Activated CD4-positive, alpha-beta T cell treated with anti-CD3 and anti-CD28 coated beads, Interleukin-10, Interleukin-2, amounts not matched to agents 100 ng/mL and 50 ng/mL, durations not matched to agents 16 hours and 8 hours (primary cell): ENCODE results near the gene PRPF6.

ENCODE experiments used
- DNase-seq: peaks from one replicate; pipeline ENCODE4 v3.0.0-alpha.2; 2020

PRPF6 gene

DNA sequence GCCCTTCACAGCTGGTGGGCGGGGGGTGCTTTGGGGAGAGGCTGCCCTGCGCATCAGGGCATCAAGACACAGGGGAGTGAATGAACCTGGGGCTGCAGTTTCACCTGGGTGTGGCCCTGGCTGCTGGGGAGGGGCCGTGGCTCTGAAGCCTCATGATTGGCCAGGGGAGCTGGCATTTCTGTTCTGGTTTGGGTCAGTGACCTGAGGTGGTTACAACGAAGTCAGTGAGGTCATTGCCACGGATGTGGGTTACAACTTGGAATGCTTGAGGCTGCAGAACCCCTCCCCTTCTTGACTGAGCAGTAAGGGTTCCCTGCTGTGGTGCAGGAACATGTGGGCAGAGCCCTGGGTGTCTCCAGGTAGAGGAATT is 85.0 kb downstream of the PRPF6 start:
- DNase-seq, result peak; percentile 90

DNA sequence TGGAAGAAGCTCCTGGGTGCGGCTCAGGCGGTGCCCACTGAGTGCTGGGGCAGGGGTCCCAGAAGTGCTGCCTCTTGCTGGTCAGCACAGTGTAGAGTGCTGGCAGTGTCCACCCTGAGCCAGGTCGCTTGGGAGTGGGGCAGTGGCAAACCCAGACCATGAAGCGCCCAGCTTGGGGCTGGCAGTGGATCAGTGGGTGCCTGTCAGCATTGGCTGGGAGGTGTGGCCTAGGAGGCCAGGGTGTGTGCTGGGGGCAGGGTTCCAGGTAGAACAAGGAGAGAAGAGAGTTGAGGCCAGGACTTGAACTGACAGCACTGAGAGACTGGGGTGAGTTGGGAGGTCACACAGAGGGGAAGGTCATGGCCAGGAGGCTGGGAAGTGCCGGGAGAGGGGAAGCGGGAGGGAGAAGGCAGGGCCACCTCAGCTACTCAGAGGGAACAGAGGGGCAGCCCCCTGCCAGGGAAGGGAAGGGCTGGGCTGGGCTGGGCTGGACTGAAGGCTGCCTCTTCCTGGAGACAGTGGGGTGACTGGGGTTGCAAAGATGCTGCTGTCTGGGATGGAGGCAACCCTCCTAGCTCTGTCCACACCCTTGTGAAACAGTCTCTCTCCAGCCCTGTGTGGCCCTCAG is 86.2 kb downstream of the PRPF6 start:
- no peak for DNase-seq

DNA sequence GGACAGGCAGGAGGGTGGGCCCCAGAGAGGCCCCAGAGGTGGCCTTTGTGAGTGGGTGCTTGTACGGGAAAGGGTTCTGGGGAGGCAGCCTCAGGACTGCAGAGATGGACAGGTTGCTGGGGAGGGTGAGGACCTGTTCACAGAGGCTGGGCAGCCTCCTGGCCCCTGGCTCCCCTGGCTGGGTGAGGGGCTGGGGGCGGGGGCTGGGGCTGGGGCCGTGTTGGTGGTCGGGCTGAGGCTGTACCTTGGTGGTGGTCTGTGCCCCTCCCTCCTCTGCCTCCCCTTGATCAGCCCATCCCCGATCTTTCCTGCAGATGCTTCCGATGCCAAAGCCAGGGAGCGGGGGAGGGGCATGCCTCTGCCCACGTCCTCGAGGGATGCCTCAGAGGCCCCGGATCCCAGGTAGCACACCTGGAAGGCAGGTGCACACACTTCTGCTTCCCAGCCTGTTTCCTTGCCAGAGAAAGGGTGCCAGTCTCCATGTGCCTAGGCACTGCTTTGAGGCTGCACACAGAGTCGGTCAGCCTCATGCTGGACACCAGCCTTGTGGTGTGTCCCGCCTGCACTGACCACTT is 86.9 kb downstream of the PRPF6 start:
- no peak for DNase-seq

DNA sequence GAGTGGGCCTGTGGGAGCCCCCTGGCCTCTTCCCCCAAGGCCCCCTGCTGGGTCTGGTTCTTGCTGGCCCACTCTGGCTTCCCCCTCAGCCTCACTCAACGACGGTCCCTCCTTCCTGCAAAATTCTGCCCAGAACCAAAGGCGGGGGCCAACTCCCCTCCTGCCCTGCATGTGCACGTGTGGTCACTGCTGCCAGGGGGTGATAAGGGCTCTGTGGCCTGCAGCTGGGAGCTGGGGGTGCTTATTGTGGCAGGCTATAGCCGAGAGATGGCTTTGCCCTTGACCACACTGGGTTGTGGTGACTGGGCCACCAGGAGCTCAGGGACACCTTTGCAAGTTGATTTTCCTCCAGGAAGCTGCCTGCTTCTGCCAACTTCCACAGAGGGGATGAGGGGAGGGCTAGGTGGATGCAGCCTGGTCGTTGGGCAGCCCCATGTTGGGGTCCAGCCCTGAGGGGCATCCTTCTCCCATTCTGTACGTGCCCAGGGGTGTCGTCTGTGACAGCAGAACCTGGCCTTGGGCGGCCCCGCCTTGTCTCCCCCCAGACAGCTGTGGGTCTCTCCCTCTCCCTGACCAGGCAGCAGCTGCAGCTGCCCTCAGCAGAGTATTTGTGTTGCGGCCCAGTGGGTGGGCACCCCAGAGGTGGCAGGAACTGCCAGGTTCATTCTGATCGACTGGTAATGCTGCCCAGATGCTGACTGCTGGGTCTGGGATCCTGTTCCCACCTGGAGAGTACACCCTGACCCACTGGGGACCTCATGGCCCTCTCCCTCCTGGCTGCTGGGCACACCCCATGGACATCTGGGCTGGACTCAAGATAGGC is 87.7 kb downstream of the PRPF6 start:
- DNase-seq, result no peak

DNA sequence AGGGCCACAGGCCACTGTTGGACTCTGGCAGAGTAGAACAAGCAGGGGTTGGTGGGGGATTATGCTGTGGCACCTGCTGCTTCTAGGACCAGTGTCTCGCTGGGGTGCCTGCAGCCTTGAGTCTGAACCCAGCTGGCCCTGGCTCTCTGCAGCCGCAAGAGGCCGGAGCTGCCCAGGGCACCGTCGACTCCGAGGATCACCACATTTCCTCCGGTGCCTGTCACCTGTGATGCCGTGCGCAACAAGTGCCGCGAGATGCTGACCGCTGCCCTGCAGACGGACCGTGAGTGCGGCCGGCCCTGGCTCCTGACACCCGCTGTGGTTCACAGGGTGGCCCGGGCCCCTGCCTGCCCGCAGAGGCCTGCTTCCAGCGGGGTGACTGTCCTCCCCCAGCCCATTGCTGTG is 88.3 kb downstream of the PRPF6 start:
- no peak for DNase-seq

DNA sequence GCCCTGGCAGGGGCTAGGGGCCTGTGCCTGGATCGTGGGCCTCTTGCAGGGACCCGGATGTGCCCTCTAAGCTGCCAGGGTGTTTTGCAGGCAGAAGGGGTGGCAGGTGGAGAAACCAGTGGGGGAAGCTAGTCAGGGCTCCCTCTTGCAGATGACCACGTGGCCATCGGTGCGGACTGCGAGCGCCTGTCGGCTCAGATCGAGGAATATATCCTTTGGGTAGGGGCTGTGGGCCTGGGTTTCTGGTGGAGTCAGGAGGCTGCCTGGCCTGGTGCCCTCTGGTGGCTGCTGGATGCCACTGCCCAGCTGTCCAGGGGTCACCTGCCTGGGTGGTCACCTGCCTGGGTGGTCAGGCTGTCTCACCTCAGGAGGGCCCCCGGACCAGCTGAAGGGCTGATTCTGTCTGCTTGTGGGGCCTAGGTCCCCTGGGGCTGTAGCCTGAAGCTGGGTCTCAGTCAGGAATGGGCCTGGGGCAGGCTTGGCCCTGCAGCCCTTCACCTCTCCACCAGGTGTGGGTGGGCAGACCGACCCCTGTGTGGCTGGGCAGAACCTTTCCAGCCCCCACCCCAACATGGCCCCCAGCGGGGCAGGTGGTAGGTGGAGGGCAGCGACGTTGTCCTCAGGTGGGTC is 88.8 kb downstream of the PRPF6 start:
- DNase-seq, result no peak

DNA sequence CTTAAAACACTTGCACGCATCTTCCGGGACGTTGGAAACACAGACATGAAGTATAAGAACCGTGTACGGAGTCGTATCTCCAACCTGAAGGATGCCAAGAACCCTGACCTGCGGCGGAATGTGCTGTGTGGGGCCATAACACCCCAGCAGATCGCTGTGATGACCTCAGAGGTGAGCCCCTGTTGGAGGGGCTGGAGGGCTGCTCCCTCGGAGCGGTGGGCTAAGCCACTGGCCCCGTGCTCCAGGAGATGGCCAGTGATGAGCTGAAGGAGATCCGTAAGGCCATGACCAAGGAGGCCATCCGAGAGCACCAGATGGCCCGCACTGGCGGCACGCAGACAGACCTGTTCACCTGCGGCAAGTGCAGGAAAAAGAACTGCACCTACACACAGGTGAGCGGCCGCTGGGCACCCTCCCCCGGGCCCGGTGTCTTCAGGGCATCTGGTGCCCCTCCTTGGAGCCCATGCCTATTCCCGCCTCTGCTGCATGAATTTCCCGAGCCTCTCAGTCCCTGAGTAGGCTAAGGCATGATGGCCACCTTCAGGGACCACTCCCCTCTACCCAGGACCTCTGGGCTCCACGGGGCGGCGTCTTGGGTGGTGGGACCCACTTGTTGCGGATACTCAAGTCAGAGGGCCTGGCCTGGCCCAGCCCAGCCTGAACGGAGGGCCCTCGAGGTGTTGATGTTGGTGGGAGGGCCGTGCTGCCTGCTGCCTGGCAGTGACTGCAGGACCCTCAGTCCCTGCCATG is 89.5 kb downstream of the PRPF6 start:
- DNase-seq, result no peak

DNA sequence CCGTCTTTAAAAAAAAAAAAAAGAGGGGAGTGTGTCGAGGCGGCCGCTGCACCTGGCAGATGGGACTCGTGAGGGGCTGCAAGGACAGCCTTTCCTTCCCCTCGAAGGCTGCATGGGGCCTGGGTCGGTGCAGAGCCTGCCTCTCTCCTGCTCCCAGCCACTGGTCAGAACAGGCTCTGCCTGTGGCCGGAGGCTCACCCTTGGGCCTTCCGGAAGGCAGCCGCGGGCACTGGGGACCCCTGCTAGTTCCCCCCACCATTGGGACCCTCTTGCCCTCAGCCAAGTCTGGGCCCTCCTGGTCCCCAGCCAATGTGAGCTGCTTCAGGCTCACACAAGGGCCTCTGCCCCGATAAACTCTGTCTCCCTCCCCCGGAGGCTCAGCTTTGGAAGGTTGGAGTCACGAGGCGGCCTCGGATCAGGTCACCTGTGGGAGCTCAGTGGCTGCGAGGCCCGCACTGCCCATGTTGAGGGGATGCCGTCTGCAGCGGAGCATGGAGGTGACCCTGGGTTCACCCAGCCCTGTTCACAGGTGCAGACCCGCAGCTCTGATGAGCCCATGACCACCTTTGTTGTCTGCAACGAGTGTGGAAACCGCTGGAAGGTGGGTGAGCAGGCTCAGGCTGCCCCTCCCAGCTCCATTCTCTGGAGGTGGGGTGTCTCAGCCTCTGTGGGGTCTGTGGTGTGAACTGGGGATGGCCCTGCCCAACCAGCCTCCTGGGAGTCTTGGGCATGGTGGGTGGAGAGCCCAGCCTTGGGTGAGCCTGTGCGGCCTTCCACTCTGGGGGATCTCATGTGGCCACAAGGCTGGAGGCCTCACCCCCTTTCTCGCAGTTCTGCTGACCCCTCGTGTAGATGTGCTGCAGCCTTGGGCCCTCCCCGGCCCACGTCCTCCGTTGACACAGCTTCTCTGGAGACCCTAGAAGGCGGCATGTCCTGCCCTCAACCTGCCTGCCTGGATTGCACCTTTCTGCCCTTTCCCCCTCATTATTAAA is 90.7 kb downstream of the PRPF6 start:
- no peak for DNase-seq

DNA sequence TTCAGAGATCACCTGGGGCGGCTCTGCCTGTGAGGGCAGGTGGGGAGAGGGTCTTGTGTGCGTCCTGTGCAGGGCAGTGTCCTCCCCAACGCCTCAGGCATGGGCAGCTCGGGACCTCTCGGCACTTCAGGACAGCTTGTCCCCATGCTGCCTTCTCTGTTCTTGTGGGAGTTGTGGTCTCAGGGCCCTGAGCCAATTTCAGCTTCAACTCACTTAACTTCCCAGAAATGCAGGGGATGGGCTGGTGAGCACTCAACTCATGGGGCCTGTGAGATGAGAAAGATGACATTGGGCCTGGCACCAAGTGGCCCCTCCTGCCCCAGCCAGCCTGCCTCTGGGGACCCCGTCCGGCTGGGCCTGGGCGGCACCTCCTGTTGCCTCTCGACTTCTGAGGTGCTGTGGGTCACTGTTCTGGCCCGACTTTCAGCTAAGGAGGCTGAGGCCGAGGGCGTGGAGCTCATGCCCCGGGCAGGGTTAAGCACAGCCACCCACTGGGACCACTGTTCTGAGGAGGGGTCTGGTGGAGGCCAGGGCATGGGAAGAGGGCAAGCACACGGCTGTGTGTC is 91.6 kb downstream of the PRPF6 start:
- DNase-seq, result no peak

DNA sequence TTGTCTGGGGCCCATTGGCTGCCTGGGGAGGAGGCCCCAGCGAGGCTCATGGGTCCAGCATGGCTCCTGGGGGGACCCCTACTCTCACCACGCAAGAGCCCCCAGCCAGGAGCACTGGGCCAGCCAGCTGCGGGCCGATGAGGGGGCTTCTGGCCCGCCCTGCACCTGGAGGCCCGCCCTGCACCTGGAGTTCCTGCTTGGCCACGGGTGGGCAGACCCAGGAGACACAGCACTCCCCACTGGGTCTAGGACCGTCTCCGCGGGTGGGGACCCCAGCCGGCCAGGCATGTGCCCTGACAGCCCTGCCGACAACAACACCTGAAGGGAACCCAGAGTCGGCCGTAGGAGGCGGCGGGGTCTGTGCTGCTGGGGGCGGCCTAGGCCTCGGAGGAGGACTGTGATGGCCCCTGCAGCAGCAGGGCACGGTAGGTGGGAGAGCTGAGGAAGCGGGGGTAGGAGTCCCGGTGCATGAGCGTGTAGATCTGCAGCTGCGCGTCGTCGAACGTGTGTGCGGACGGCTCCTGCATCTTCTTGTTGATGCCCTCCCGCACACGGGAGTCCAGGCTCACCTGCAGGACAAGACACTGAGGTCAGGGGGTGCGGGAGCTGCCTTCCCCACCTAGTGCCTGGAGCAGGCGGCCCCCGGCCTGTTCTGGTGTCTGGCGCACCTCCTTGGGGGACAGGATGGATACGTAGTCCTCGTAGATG is 92.7 kb downstream of the PRPF6 start:
- no peak for DNase-seq

DNA sequence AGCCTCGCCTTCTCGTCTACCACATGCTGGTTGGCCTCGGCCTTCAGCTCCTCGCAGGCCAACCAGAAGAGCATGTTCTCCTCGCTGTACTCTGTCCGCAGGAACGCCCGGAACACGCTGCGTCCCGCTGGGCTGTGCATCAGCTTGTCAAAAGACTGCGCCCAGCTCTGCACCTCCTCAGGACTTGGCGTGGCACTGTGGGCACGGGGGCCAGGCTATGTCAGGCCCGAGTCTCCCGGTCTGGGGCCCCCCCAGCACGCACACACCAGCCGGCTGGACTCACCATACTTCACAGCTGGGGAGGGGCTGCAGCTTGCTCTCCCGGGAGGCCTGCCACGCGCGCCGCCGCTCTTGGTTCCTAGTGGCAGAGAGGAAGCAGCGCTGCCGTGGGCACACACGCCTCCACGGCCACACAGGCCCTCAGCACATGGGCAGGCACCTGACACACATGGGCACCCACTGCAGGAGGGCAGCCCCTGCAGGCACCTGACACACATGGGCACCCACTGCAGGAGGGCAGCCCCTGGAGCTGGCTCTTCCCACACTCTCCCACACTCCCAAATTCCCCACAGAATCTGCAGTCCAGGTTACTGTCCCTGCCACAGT is 93.4 kb downstream of the PRPF6 start:
- DNase-seq, result no peak

DNA sequence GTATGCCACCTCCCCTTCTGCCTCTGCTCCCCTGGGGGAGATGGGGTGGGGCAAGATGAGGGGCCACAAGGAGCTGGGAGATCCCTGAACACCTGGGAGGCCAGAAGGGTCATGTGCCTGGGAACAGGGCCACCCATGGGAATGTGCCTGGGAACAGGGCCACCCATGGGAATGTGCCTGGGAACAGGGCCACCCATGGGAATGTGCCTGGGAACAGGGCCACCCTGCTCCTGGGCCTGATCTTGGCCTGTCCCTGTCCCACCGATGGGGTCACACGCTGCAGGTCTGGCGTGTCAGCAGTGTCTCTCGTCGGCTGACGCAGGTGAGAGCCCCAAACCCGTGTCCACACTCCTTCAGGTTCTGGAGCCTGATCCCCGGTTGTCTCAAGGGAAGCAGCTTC is 94.0 kb downstream of the PRPF6 start:
- DNase-seq, result no peak

DNA sequence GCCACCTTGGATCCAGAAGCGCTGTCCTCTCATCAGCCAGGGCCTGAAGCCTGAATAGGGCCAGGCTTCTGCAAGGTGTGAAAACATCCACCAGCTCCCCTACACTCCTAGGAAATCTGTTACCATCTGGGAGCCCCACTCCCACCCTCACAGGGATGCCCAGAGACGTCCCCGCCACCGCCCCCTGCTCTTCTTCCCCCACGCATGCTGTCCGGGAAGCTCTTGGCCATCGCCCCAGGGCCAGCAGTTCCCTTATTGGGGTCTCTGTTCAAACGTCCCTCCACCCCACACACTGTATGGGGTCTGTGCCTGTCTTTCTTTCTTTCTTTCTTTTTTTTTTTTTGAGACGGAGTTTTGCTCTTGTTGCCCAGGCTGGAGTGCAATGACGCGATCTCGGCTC is 94.6 kb downstream of the PRPF6 start:
- DNase-seq, result no peak

DNA sequence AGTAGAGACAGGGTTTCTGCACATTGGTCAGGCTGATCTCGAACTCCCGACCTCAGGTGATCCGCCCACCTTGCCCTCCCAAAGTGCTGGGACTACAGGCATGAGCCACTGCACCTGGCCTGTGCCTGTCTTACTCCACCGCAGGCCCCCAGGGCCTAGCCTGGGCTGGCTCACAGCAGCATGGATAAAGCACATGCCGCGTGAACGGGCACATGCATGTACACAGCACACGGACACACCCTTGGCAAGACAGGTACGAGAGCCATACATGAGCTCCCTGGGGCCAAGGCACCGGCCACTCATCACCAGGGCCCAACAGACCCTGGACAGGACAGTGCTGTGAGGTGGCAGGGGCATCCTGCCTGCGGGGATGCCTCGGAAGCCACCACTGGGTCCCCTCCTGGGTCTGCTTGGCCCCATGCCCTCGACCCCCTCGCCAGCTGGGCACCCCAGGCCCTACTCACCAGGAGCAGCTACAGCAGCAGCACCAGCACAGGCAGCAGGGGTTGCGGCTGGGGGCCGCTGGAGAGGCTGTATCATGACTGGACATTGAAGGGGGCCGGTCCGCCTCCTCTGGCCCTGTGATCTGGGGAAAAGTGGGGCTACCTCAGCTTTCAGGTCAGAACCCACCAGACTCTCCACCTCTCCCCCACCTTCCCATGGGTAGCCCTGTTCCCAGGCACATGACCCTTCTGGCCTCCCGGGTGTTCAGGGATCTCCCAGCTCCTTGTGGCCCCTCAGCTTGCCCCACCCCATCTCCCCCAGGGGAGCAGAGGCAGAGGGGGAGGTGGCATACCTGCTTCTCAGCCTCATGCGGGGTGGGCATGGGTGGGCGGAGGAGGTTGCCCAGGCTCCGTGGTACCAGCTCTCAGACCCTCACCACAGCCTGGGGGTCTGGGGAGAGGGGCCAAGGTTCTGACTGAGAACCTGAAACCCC is 95.4 kb downstream of the PRPF6 start:
- DNase-seq, result no peak

DNA sequence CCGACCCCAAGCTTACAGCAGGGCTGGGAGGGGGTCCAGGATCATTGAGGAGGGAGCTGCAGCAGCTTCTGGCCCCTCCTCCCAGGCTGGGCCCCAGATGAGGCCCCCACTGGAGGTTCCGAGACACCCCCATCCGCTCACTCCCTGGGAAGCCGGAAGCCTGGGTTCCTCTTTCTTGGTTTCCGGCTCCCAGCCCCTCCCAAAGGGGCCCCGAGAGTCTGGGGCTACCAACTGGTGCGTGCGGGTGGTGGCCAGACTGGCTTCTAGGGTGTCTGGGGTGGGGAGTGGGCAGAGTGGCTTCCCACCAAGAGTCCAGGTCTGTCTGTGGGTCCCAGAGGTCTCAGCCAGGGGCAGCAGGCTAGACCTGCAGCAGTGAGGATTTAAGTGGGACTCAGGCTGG is 96.2 kb downstream of the PRPF6 start:
- peak; percentile 77 for DNase-seq

DNA sequence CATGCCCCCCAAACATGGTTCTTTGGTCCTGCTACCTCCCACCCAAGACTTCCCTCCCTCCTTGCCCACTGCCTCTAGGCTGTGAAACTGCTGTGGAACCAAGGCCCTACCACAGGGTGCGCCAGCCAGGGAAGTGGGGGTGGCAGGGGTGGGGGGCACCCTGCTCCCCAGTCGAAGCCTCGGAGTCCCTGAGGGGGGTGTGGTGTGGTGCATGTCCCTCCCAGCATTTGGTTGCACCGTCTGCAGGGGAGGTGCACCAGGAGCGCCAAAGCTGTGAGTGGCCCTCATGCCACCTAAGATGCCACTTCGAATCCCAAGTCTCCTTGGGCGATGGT is 96.6 kb downstream of the PRPF6 start:
- no peak for DNase-seq

DNA sequence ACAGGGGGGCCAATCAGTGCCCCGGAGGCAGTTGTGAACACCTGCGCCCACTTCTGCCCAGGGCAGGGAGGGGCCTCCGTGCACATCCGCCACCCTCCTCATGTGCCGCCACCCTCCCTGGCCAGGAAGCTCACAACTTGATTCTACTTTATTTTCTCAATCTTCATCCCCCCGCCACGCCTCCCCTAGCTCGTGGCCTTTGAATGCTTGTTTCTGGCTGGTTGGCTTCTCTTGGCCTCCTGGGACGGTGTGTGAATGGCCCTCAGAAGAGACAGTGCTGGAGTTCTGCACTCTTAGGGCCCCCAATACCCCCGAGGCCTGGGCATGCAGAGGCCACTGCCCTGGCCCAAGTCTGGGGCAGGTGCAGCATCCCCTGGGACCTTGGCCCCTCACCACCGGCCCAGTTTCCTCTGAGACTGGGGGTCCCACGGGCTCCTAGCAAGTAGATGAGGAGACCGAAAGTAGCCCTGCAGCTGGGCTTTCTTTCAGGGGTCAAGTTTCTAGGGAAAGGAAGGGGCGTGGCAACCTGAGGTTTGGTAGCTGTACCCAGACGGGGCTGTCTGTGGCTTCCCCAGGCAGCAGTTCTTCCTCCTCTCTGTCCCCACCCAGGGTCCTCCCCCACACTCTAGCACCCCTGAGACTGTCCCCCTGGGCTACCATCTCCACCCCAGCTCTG is 97.1 kb downstream of the PRPF6 start:
- DNase-seq, result peak; percentile 78

DNA sequence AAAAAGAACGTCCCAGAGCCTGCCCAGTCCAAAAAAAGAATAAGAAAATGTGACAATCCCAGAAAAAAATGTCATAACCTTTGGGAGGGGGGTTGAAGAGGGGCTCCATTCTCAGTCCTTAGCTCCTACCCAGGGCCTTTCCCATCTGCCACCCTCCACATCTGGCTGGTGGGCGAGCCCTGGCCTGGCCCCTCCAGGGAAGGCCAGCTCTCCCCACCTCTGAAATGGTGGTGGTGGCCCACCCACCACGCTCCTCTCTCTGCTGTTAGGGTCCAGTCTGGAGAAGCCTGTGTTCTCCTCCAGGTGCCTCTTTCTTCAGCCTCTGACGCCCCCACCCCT is 98.0 kb downstream of the PRPF6 start:
- no peak for DNase-seq
